DND-41 (cell line): ENCODE data around the gene UPK1B.

Experiments
- ATAC-seq: fragments of 200-7000 bp; cut with Tn5 transposase; 3 replicates; pipeline ENCODE4 v1.9.1; 2021; ENCODE audit warnings: low read depth; ENCODE audit not compliant: insufficient read depth
- DNase-seq: peaks from one replicate; pipeline ENCODE4 v3.0.0-alpha.2; 2020
- H2AFZ ChIP-seq: 2 replicates; pipeline ENCODE4 v1.6.0; 2012; ENCODE audit warnings: low read depth, low read length
- H3K27ac ChIP-seq: 2 replicates; pipeline ENCODE4 v1.5.1; 2012; ENCODE audit warnings: low read length, inconsistent platforms
- H3K27me3 ChIP-seq: fragments of 200-600 bp; sonication (generic); 2 replicates; pipeline ENCODE4 v1.6.0; 2012; ENCODE audit warnings: low read length, mild to moderate bottlenecking, inconsistent platforms; ENCODE audit not compliant: insufficient read depth, poor library complexity
- H3K36me3 ChIP-seq: 2 replicates; pipeline ENCODE4 v1.5.1; 2012; ENCODE audit warnings: low read length, inconsistent platforms; ENCODE audit not compliant: insufficient read depth
- H3K4me1 ChIP-seq: 2 replicates; pipeline ENCODE4 v1.5.1; 2012; ENCODE audit warnings: mild to moderate bottlenecking, low read length; ENCODE audit not compliant: insufficient read depth
- H3K4me2 ChIP-seq: 2 replicates; pipeline ENCODE4 v1.6.0; 2012; ENCODE audit warnings: mild to moderate bottlenecking, moderate library complexity, low read length, inconsistent platforms; ENCODE audit not compliant: insufficient read depth
- H3K4me3 ChIP-seq, 2 experiments: fragments of 200-600 bp in 1 of 2; shearing (Covaris generic) in 1 of 2; 2 replicates each; pipeline ENCODE4 v1.5.1; 2012 to 2016; ENCODE audit warnings: inconsistent platforms in 2 of 2, low read length in 2 of 2, mild to moderate bottlenecking in 2 of 2, low read depth in 1 of 2, moderate library complexity in 1 of 2
- H3K79me2 ChIP-seq: 2 replicates; pipeline ENCODE4 v1.6.0; 2012; ENCODE audit warnings: low read length, inconsistent platforms; ENCODE audit not compliant: insufficient read depth
- H3K9ac ChIP-seq: 2 replicates; pipeline ENCODE4 v1.6.0; 2012; ENCODE audit warnings: low read depth, mild to moderate bottlenecking, inconsistent platforms, low read length, moderate library complexity
- H3K9me3 ChIP-seq: 2 replicates; pipeline ENCODE4 v1.5.1; 2012; ENCODE audit warnings: low read length, moderate library complexity, mild to moderate bottlenecking, inconsistent platforms; ENCODE audit not compliant: insufficient read depth, severe bottlenecking
- H4K20me1 ChIP-seq: 2 replicates; pipeline ENCODE4 v1.6.0; 2012; ENCODE audit warnings: low read length; ENCODE audit not compliant: insufficient read depth
- EZH2 ChIP-seq: IDR thresholded peaks from 3 replicates; pipeline ENCODE4 v1.6.1; 2012; ENCODE audit warnings: borderline replicate concordance, low read depth, mild to moderate bottlenecking, moderate library complexity, low read length, inconsistent platforms; ENCODE audit not compliant: severe bottlenecking
- TF ChIP-seq, protein P1 (sequence below): IDR thresholded peaks from 2 replicates; pipeline ENCODE4 v1.5.1; 2012; ENCODE audit warnings: borderline replicate concordance, low read length, moderate library complexity, mild to moderate bottlenecking; ENCODE audit not compliant: poor library complexity, severe bottlenecking; ENCODE audit errors: extremely low read depth

UPK1B gene

GRCh38 chr3:119211803-119212202 lies 38.4 kb downstream of the UPK1B start:
- H3K4me1 ChIP-seq = no peaks in the 10 kb centered on the region
- H3K4me3 ChIP-seq = no peak overlapping the region
- H3K27ac ChIP-seq = no peak overlapping the region
- H3K79me2 ChIP-seq = no peaks in the 10 kb centered on the region
- DNase-seq (no peak), ATAC-seq (no peak)
- H4K20me1 ChIP-seq = no peaks in the 10 kb centered on the region
- no peaks in the 10 kb centered on the region for H3K27me3 ChIP-seq
- no peak overlapping the region for H3K9ac ChIP-seq
- H3K9me3 ChIP-seq = no peaks in the 10 kb centered on the region
- H3K36me3 ChIP-seq = peaks cover 47% of the 10 kb centered on the region
- no peak overlapping the region for H3K4me2 ChIP-seq
- no peak for TF ChIP-seq EZH2
- TF ChIP-seq, protein P1, sequence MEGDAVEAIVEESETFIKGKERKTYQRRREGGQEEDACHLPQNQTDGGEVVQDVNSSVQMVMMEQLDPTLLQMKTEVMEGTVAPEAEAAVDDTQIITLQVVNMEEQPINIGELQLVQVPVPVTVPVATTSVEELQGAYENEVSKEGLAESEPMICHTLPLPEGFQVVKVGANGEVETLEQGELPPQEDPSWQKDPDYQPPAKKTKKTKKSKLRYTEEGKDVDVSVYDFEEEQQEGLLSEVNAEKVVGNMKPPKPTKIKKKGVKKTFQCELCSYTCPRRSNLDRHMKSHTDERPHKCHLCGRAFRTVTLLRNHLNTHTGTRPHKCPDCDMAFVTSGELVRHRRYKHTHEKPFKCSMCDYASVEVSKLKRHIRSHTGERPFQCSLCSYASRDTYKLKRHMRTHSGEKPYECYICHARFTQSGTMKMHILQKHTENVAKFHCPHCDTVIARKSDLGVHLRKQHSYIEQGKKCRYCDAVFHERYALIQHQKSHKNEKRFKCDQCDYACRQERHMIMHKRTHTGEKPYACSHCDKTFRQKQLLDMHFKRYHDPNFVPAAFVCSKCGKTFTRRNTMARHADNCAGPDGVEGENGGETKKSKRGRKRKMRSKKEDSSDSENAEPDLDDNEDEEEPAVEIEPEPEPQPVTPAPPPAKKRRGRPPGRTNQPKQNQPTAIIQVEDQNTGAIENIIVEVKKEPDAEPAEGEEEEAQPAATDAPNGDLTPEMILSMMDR = no peak
- no peak overlapping the region for H2AFZ ChIP-seq

DNA sequence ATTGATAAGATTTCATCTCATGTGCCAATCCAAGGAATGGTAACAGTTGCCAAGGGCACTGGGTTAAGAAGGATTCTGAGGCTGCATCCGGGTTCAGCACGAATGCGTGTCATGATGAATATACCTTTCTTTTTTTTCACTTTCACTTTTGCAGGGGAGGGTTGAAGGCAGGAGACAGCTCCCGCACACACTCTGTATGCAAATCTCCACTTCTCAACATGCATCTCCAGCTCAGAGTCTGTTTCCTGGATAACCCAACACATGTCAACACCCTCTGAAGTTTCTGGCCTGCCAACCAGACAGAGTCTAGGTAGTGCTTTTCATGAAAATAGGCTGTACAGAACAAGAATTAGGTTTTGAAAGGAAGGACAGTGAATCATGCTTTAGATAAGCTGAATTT lies 45.7 kb downstream of the UPK1B start:
- Histone ChIP-seq H3K27me3 (no peaks in the 10 kb centered on the region), H3K4me1 (no peaks in the 10 kb centered on the region), H3K4me2 (no peak overlapping the region), H2AFZ (no peak overlapping the region), H3K9ac (no peak overlapping the region), H3K4me3 (no peak overlapping the region), H3K27ac (no peak overlapping the region), H3K36me3 (peaks cover 65% of the 10 kb centered on the region), H3K79me2 (no peaks in the 10 kb centered on the region), H3K9me3 (no peaks in the 10 kb centered on the region), H4K20me1 (no peaks in the 10 kb centered on the region)
- TF ChIP-seq EZH2 = no peak
- TF ChIP-seq, protein P1 = no peak
- DNase-seq (no peak), ATAC-seq (peak; percentile 55; the same call in 2 of the 3 replicates)

DNA sequence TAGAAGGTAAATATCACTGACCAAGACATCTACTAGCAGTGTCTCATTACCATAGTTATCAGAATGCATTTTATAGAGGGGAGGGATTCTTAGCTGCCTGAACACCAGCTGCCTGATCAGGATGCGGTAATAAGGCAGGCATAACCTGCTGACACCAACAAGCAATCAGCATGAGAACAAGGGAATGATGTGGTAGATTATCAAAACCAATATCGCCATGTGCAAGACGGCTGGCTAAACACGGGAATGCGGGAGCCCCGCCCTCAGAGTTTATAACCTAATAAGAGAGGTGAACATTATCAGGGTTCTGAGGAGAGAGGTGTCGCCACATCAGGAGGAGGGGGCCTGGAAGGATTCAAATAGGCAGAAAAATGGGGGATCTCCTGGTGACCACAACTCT lies 46.8 kb downstream of the UPK1B start:
- no peak overlapping the region for H3K27ac ChIP-seq
- H3K36me3 ChIP-seq = peaks cover 59% of the 10 kb centered on the region
- ATAC-seq = no peak
- H3K9ac ChIP-seq = no peak overlapping the region
- no peak overlapping the region for H3K4me3 ChIP-seq
- H3K79me2 ChIP-seq = no peaks in the 10 kb centered on the region
- no peaks in the 10 kb centered on the region for H3K9me3 ChIP-seq
- TF ChIP-seq, protein P1 = no peak
- TF ChIP-seq EZH2 = no peak
- H3K4me1 ChIP-seq = no peaks in the 10 kb centered on the region
- DNase-seq = no peak
- no peaks in the 10 kb centered on the region for H3K27me3 ChIP-seq
- H3K4me2 ChIP-seq = no peak overlapping the region
- no peaks in the 10 kb centered on the region for H4K20me1 ChIP-seq
- H2AFZ ChIP-seq = no peak overlapping the region
